Esophagus squamous epithelium (tissue), 5 donors: Measurements from ENCODE around the gene KRT86. TPM values are rescaled to one million over a fixed set of nuclear protein-coding genes. Genes with fewer than 3 reads are reported as not detected.

ENCODE experiments used
- DNase-seq: peaks from one replicate; lab custom pipeline; 2025; lab: John Stamatoyannopoulos, UW
- H3K27ac ChIP-seq, 4 donors: fragments of 200-600 bp; sonication (generic); one replicate each; pipeline ENCODE4 v1.5.1; 2016 to 2019; ENCODE audit warnings: mild to moderate bottlenecking in 1 of 4
- H3K27me3 ChIP-seq, 4 donors: fragments of 200-600 bp; sonication (generic); 1 replicate in 3 of 4; 2 replicates in 1 of 4; pipeline versions ENCODE4 v1.5.1 to v1.6.0; 2017 to 2021; ENCODE audit warnings: antibody characterized with exemption in 1 of 4
- H3K36me3 ChIP-seq, 3 donors: fragments of 200-600 bp; sonication (generic); one replicate each; pipeline ENCODE4 v1.5.1; 2016 to 2019
- H3K4me1 ChIP-seq, 3 donors: fragments of 200-600 bp; sonication (generic); one replicate each; pipeline ENCODE4 v1.5.1; 2017 to 2019
- H3K4me3 ChIP-seq, 4 donors: fragments of 200-600 bp; sonication (generic); 1 replicate in 3 of 4; 2 replicates in 1 of 4; pipeline ENCODE4 v1.5.1; 2016 to 2019; ENCODE audit warnings: mild to moderate bottlenecking in 2 of 4, moderate library complexity in 1 of 4
- H3K9me3 ChIP-seq, 3 donors: fragments of 200-600 bp; sonication (generic); one replicate each; pipeline ENCODE4 v1.5.1; 2016 to 2019
- POLR2A ChIP-seq, 4 donors: fragments of 450-650 bp; IDR thresholded peaks; one replicate each; pipeline ENCODE4 v1.6.1; 2017; ENCODE audit warnings: antibody characterized with exemption in 4 of 4, mild to moderate bottlenecking in 4 of 4, moderate library complexity in 3 of 4
- WGBS, 2 donors: methylation state at CpG; one replicate each; pipeline ENCODE4 v1.1.5; 2018; 5-methylcytosine and 5-hydroxymethylcytosine counted together
- intact Hi-C: fragments of 100-400 bp; cut with DNase I; formaldehyde crosslinking; loops from one replicate; pipeline ENCODE4 v1.15.0; 2022
- total RNA-seq, 4 donors: library from RNA; depleted of rRNA; stranded (reverse); fragments of >200 nt; gene quantifications; one replicate each; pipeline ENCODE4 v1.1.0, GENCODE V29; 2016
- TF ChIP-seq, protein P1 (sequence below), 6 experiments: fragments of 450-650 bp in 4 of 6; fragments of 200-600 bp in 2 of 6; sonication (generic) in 2 of 6; IDR thresholded peaks; one replicate each; pipeline ENCODE4 v1.5.1; 2016 to 2019; ENCODE audit warnings: antibody characterized with exemption in 6 of 6, mild to moderate bottlenecking in 4 of 6, moderate library complexity in 4 of 6
- donor health status: DM: yes; HTN: yes; CAD: no.

KRT86 gene
- total RNA-seq, 4 donors from 2014 or later, result not detected

- no peak for DNase-seq
- Histone ChIP-seq H3K36me3 (no peaks in the 10 kb centered on the region), H3K9me3 (no peaks in the 10 kb centered on the region), H3K4me1 (peaks cover 28 to 80% (median 30%) of the 10 kb centered on the region in 3 donors), H3K27ac (peak overlapping the region in 3 of 4 donors; percentile 37 to 62 (median 58)), H3K4me3 (peak overlapping the region in 1 of 4 donors; percentile 56), H3K27me3 (peaks cover 0 to 46% (median 0%) of the 10 kb centered on the region in 4 donors)
- TF ChIP-seq POLR2A (IDR thresholded peaks at IDR 0.05), result no peak
- TF ChIP-seq, protein P1, sequence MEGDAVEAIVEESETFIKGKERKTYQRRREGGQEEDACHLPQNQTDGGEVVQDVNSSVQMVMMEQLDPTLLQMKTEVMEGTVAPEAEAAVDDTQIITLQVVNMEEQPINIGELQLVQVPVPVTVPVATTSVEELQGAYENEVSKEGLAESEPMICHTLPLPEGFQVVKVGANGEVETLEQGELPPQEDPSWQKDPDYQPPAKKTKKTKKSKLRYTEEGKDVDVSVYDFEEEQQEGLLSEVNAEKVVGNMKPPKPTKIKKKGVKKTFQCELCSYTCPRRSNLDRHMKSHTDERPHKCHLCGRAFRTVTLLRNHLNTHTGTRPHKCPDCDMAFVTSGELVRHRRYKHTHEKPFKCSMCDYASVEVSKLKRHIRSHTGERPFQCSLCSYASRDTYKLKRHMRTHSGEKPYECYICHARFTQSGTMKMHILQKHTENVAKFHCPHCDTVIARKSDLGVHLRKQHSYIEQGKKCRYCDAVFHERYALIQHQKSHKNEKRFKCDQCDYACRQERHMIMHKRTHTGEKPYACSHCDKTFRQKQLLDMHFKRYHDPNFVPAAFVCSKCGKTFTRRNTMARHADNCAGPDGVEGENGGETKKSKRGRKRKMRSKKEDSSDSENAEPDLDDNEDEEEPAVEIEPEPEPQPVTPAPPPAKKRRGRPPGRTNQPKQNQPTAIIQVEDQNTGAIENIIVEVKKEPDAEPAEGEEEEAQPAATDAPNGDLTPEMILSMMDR (IDR thresholded peaks at IDR 0.05), result no peak
- 80 to 94% methylated on average over 2 to 11 of the region's 15 CpGs for WGBS, 2 donors
- intact Hi-C loops, result no loop called here
These were observed 39.3 kb upstream of the KRT86 start for GRCh38 chr12:52235001-52235764.

DNA sequence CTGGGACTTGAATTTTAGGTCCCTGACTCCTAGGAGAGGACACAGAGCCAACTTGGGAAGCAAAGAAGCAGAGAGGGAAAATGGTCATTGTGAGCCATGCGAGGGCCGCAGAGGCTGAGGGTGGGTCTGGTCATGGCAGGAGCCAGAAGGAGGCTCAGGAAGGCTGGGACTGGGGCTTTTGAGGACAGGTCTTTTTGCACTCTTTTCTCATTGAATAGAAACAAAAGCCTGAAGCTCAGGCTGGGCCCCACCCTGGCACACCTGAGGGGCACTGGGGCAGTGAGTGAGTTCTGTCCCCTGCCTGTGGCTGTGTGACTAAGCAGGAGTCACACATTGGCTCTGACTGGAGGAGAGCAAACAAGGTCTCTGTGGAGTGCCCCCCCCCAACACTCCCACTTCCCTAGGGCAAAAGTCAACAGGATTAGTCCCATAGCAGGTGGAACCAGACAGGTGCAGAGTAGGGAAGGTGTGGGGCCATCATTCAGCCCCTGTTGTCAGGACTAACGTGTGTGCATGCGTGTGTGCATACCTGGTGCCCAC is 38.6 kb upstream of the KRT86 start:
- DNase-seq, result no peak
- no peaks in the 10 kb centered on the region for H3K9me3 ChIP-seq
- H3K27me3 ChIP-seq, result peaks cover 0 to 41% (median 0%) of the 10 kb centered on the region in 4 donors
- H3K4me1 ChIP-seq, result peaks cover 23 to 73% (median 28%) of the 10 kb centered on the region in 3 donors
- peak overlapping the region in 3 of 4 donors; percentile 29 to 58 (median 37) for H3K27ac ChIP-seq
- intact Hi-C loops, result no loop called here
- peak overlapping the region in 1 of 4 donors; percentile 5 for H3K4me3 ChIP-seq
- TF ChIP-seq POLR2A (IDR thresholded peaks at IDR 0.05), result no peak
- TF ChIP-seq, protein P1 (IDR thresholded peaks at IDR 0.05), result no peak
- H3K36me3 ChIP-seq, result no peaks in the 10 kb centered on the region
- WGBS, 2 donors, result 56 to 63% methylated on average over 2 to 4 of the region's 4 CpGs

- peak overlapping the region in 1 of 4 donors; percentile 37 for H3K27ac ChIP-seq
- no peaks in the 10 kb centered on the region for H3K36me3 ChIP-seq
- peaks cover 19 to 67% (median 28%) of the 10 kb centered on the region in 3 donors for H3K4me1 ChIP-seq
- H3K9me3 ChIP-seq, result no peaks in the 10 kb centered on the region
- intact Hi-C loops, result no loop called here
- H3K4me3 ChIP-seq, result no peak overlapping the region
- no peak for DNase-seq
- peaks cover 0 to 36% (median 0%) of the 10 kb centered on the region in 4 donors for H3K27me3 ChIP-seq
- 100% methylated on average over 1 to 2 of the region's 3 CpGs for WGBS, 2 donors
- TF ChIP-seq, protein P1 (IDR thresholded peaks at IDR 0.05), result no peak
- TF ChIP-seq POLR2A (IDR thresholded peaks at IDR 0.05), result no peak
These were observed 37.9 kb upstream of the KRT86 start for GRCh38 chr12:52236386-52237050.

DNA sequence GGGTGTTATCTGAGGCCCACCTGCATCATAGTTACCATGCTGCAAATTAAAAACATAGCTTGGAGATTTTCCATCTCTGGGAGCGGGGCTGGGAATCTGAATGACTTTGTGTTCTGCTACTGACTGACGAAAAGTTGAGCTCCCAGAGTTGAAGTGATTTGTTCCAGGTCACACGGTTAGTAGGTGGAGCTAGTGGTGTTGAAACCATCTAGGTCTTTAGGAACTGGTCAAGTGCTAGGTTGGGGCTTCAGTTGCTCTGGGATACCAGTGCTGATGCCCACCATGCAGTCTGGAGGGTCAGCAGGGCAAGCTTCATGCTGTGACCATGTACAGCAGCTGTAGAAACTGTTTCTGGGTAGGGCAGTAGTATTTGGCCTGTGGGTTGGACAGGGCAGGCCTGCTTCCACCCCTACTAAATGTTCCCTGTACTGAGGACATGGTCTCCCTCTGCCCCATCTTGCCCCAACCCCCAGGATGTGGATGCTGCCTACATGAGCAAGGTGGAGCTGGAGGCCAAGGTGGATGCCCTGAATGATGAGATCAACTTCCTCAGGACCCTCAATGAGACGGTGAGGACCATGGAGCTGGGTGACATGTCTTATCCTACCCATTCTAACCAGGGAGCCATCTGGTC is 36.1 kb upstream of the KRT86 start:
- 91 to 95% methylated on average over 3 to 4 of the region's 4 CpGs for WGBS, 2 donors

More for the DNA sequence above, 36.1 kb upstream of the KRT86 start:
- TF ChIP-seq, protein P1 (IDR thresholded peaks at IDR 0.05), result no peak
- TF ChIP-seq POLR2A (IDR thresholded peaks at IDR 0.05), result no peak
- H3K4me3 ChIP-seq, result no peak overlapping the region
- H3K36me3 ChIP-seq, result no peaks in the 10 kb centered on the region
- H3K27ac ChIP-seq, result no peak overlapping the region
- no peaks in the 10 kb centered on the region for H3K9me3 ChIP-seq
- intact Hi-C loops, result no loop called here
- H3K4me1 ChIP-seq, result peaks cover 9 to 59% (median 16%) of the 10 kb centered on the region in 3 donors
- DNase-seq, result no peak
- H3K27me3 ChIP-seq, result peaks cover 0 to 18% (median 0%) of the 10 kb centered on the region in 4 donors
